ENCODE results near the gene FAM118B. TPM values are rescaled to one million over a fixed set of nuclear protein-coding genes. Genes with fewer than 3 reads are reported as not detected.
"Not testable (repeated sequence)": the region's sequence is repeated elsewhere in the genome, so short reads cannot be mapped to it uniquely, and the experiment has no call there.

FAM118B gene
- total and polyA plus RNA-seq, 7 donors, result 13.3 to 46.7 (median 20.0) TPM

- H3K4me1 ChIP-seq, result peaks cover 38% of the 10 kb centered on the region
- no peak for DNase-seq
- intact Hi-C loops (cut with DNase I), result loop anchor here in 1 of 2 donors (2.0 kb wide), 1 partner anchor 173 kb away; no protein-coding TSS in a partner anchor
- TF ChIP-seq CTCF (IDR thresholded peaks at IDR 0.05), result no peak
- 22 to 46% (median 25%) methylated on average over 4 of the region's 4 CpGs for WGBS, 3 donors
- peaks cover 0 to 31% of the 10 kb centered on the region in 2 donors for H3K36me3 ChIP-seq (ENCODE audit: insufficient read depth in 1 of 2, low read depth in 1 of 2)
- no peaks in the 10 kb centered on the region for H3K27me3 ChIP-seq (ENCODE audit: insufficient read depth in 3 of 3, low read length in 2 of 3)
- peak; percentile 45 to 65 (median 58) for ATAC-seq
- H3K9me3 ChIP-seq, result no peaks in the 10 kb centered on the region
- H3K27ac ChIP-seq, result peak overlapping the region; percentile 83
- peak overlapping the region; percentile 42 for H3K4me3 ChIP-seq
These were observed 96.7 kb downstream of the FAM118B start for GRCh38 chr11:126308271-126308671.

- H3K9me3 ChIP-seq; H3K27me3 ChIP-seq (ENCODE audit: insufficient read depth in 3 of 3, low read length in 2 of 3); DNase-seq: not testable (repeated sequence)
- 47 to 71% (median 70%) methylated on average over 4 of the region's 4 CpGs for WGBS, 3 donors
- Histone ChIP-seq H3K36me3 (ENCODE audit: insufficient read depth in 1 of 2, low read depth in 1 of 2) (peaks cover 0 to 36% of the 10 kb centered on the region in 2 donors), H3K4me1 (peaks cover 38% of the 10 kb centered on the region), H3K4me3 (peak overlapping the region; percentile 42), H3K27ac (peak overlapping the region; percentile 83)
- ATAC-seq, result peak in 2 of 4 donors; percentile 9 to 18
- intact Hi-C loops (cut with DNase I), result loop anchor here in 1 of 2 donors (2.0 kb wide), 1 partner anchor 172 kb away; no protein-coding TSS in a partner anchor
These were observed 97.2 kb downstream of the FAM118B start for GRCh38 chr11:126308771-126309170.

- DNase-seq, result peak; percentile 77 to 85
- TF ChIP-seq CTCF (IDR thresholded peaks at IDR 0.05), result peak; percentile 91
- Histone ChIP-seq H3K9me3 (no peaks in the 10 kb centered on the region), H3K4me3 (no peak overlapping the region), H3K27ac (peak overlapping the region; percentile 83), H3K27me3 (ENCODE audit: insufficient read depth in 3 of 3, low read length in 2 of 3) (no peaks in the 10 kb centered on the region), H3K36me3 (ENCODE audit: insufficient read depth in 1 of 2, low read depth in 1 of 2) (peaks cover 2 to 43% of the 10 kb centered on the region in 2 donors), H3K4me1 (peaks cover 28% of the 10 kb centered on the region)
- peak; percentile 84 to 90 (median 85) for ATAC-seq
- WGBS, 3 donors, result 57 to 70% (median 66%) methylated on average over 12 of the region's 12 CpGs
- intact Hi-C loops (cut with DNase I), result loop anchor here (2.0 to 10.0 kb wide), 3 partner anchors 54 to 170 kb away; no protein-coding TSS in a partner anchor
These were observed 98.8 kb downstream of the FAM118B start for GRCh38 chr11:126310200-126310991.

- H3K27me3 ChIP-seq (ENCODE audit: insufficient read depth in 3 of 3, low read length in 2 of 3), result no peaks in the 10 kb centered on the region
- 60 to 78% (median 62%) methylated on average over 6 of the region's 6 CpGs for WGBS, 3 donors
- TF ChIP-seq CTCF (IDR thresholded peaks at IDR 0.05), result no peak
- H3K9me3 ChIP-seq, result no peaks in the 10 kb centered on the region
- no peak for ATAC-seq
- no peak overlapping the region for H3K4me3 ChIP-seq
- H3K36me3 ChIP-seq (ENCODE audit: insufficient read depth in 1 of 2, low read depth in 1 of 2), result peaks cover 2 to 43% of the 10 kb centered on the region in 2 donors
- no peak for DNase-seq
- peaks cover 27% of the 10 kb centered on the region for H3K4me1 ChIP-seq
- intact Hi-C loops (cut with DNase I), result loop anchor here (2.0 to 10.0 kb wide), 3 partner anchors 54 to 170 kb away; no protein-coding TSS in a partner anchor
- peak overlapping the region; percentile 83 for H3K27ac ChIP-seq
These were observed 99.4 kb downstream of the FAM118B start for GRCh38 chr11:126310992-126311310.
